CD4-positive, alpha-beta T cell treated with Interleukin-15 for 4 hours (primary cell): ENCODE measurements around the gene VWF.

Experiments used
- DNase-seq: peaks from one replicate; pipeline ENCODE4 v3.0.0-alpha.2; 2020; ENCODE audit warnings: low spot score

VWF gene

GRCh38 chr12:5977556-5977955 is 146.9 kb downstream of the VWF start:
- DNase-seq, result no peak

- DNase-seq, result no peak
These were observed 147.8 kb downstream of the VWF start for GRCh38 chr12:5976711-5977110.

DNA sequence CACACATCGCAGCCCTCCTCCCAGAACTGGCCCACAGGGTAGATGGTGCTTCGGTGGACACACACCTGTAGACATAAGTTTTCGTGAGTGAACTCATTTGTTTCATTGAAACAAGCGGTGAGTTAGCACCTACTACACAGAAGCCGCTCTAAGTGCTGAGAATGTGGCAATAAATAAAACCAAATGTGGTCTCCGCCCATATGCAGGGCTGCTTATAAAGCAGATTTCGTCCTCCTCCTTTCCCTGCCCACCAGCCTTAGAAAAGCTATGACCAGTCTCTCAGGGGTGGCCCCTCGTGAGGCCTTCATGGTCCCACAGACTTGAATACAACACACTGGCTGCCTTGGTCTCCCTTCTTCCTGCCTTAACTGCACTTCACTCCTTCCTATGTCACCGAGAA is 148.3 kb downstream of the VWF start:
- no peak for DNase-seq

- no peak for DNase-seq
These were observed 150.9 kb downstream of the VWF start for GRCh38 chr12:5973461-5974115.

- no peak for DNase-seq
These were observed 152.1 kb downstream of the VWF start for GRCh38 chr12:5972387-5972786.

GRCh38 chr12:5971194-5971850 is 153.1 kb downstream of the VWF start:
- DNase-seq, result no peak

DNA sequence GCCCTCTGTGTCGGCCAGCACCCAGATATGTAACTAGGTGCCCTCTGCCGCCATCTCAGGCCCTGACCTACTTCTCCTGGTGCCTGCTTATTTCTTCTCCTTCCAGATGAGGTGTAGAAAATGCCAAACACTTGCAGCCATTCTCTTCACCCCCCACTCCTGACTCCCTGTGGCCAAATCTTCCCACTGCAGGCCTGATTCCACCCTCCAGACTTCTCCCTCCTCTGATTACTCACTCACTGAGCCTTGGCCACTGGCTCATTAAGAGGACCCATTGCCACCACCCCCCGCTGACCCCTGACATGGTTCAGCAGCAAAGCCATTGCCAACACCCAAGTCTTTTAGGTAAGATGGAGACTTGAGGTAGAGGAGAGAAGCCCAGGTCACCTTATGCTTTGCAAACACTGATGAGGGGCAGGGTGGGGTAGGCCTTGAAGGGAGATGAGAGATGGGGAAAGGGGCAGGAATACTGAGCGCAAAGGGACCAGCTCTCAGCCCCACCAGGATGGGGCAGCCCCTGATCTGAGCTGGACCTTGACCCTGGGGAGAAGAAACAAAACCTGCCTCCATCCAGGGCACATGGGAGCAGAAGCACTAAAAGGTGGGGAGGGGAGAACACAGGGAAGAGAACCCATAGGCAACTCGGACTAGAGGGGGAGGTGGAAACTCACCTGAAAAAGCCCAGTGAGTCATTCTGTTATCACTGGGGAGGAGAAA is 154.3 kb downstream of the VWF start:
- DNase-seq, result no peak

DNA sequence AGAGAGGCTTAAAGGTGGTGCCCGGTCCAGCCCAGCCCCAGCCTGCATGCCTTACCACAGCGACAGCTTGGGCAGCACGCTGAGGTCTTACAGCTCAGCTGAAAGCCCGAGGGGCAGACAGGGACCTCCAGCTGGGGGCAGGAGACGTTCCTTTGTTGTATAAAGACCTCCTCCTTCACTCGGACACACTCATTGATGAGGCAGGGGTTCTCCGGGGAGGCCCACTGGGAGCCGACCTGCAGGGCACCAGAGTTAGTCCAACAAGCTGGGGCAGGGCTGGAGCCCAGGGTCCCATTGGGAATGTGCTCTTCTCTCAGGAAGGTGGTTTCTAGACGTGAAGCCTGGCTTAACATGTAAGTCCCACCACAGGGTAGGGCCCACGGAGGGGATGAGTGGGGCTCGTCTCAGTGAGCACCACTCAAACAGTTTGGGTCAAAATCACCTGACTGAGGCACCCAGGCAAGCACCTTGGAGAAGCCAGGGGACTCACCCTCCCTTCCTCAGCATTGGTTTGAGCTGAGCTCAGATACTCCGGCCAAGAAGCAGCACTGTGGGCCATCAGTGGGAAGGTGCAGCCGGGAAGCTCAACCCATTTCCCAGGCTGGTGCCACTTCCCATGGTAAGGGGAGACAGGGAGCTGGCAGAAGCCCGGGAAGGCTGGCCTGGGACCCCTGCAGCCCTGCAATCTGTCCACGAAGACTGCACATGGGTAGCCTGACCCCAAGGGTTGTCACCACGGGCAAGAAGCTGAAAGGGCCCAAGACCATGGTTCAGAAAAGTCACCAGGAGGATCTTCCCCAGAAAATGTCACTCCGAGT is 155.1 kb downstream of the VWF start:
- no peak for DNase-seq

- no peak for DNase-seq
These were observed 156.6 kb downstream of the VWF start for GRCh38 chr12:5967645-5968415.

DNA sequence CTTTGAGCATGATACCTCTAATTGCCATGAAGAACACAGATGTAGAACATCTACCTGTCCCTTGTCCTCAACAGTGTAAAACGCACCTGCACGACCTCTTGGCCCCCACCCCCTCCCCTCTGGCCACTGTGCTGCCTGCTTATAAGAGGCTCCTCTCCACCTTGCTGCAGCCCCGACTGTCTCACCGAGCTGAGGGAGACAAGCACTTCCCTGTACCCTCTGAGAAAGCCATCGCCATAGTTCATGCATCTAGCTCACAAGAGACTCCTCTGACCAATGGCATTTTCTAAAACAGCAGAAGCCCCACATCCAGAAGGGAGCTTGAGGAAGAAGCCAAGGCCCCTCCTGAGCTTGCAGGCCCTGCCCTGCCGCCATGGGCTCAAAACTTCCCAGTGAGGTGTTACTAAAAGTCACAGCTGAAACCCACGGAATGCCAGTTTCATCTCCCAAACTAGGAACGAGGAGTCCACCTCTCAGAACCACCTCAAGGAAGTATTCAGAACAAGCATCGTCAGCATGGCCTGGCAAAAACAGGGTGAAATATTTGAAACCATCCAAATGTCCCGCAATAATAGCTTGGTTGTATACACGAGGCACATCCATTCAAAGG is 157.9 kb downstream of the VWF start:
- DNase-seq, result no peak

DNA sequence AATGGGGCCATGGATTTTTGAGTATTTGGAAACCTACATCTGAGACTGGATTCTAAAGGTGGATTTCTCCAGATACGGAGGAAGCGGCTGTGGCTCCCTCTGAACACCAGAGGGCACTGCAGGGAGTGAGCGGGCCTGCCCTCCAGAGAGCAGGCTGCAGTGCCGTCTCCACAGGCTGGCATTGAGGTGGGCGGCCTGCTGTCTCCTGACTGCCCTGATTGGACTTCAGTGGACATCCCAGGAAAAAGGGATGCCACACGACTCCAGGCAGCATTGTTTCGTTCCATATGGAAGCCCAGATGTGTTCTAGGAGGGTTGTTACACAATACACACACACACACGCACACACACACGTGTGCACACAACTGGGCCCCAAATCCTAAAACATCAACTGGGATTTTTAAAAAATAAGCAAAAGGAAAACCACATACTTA is 158.5 kb downstream of the VWF start:
- peak; percentile 15 for DNase-seq

DNA sequence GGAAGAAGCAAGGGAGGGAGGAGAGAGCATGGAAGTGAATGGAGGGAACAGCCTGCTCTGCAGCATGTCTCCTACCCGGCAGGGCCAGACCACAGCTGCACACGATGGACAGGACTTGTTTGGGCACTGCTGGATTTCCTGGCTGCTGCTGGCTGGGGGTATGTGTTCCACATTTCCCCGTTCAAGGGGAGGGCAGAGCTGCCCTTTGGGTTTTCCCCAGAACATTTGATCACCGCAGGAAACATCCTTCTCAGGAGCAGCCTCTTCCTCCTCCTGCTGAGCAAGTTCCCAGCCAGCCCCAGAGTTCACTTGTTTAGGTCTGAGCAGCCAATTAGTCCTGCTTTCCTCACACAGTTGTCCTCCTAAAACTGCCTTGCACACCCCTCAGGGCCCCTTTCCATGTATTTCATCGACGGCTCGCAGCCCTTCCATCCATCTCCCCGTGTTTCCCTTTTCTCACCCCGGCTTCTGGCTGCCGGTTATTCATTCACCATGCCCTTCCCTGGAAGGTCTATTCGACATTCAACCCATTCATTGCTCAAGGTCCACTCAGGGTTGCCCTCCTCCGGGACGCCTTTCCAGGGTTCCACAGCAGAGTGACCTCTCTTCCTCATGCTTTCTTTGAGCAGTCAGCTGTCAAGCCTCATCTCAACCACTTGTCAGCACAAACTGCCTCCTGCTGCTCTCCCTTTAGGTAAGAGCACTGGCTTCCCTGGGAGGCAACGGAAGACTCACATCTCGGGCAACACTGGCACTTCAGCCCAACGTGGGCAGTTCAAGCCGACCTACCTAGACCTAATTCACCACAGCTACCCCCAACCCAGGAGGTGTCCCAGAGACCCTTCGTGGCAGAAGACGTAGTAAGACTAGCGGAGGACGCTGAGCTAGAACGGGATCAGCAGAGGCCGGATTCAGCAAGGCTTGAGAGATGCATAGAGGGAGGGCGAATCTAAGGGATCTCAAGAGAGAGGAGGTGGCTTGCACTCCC is 159.3 kb downstream of the VWF start:
- no peak for DNase-seq

- DNase-seq, result no peak
These were observed 161.0 kb downstream of the VWF start for GRCh38 chr12:5963515-5963914.

- DNase-seq, result no peak
These were observed 163.7 kb downstream of the VWF start for GRCh38 chr12:5960783-5961182.

DNA sequence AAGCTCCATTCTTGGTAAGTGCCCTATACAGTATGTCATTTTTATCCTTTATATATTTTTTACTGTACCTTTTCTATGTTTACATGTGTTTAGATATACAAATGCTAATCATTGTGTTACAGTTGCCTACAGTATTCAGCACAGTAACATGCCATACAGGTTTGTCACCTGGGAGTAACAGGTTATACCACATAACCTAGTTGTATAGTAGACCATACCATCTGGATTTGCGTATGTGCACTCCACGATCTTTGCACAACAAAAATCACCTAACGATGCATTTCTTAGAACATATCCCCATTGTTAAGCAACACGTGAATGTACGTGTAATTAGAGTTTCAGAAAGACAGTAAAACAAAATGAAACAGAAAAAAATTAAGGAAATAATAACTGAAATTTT is 167.5 kb downstream of the VWF start:
- no peak for DNase-seq

- no peak for DNase-seq
These were observed 169.8 kb downstream of the VWF start for GRCh38 chr12:5954661-5955060.

- DNase-seq, result no peak
These were observed 170.5 kb downstream of the VWF start for GRCh38 chr12:5953835-5954586.

GRCh38 chr12:5952031-5952430 is 172.4 kb downstream of the VWF start:
- no peak for DNase-seq

DNA sequence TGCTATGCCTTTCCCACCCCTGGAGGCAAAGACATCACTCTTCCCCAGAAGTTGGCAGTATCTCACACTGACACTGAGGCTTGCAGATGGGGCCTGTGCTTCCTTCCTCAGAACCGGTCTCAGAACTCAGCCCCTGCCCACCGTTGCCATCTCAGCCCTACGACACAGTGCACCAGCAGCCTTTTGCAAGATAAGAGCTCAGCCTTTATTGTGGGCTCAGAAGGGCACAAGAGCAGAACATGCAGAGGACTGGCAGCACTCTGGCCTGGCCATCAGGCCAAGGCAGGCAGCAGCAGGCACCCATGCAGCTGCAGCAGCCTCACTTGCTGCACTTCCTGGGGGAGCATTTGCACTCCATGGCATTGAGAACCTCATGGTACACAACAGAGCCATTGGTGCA is 175.8 kb downstream of the VWF start:
- DNase-seq, result no peak
